Measurements from ENCODE around the gene METTL24.
"Not testable (repeated sequence)": the region's sequence is repeated elsewhere in the genome, so short reads cannot be mapped to it uniquely, and the experiment has no call there.

METTL24 gene

DNA sequence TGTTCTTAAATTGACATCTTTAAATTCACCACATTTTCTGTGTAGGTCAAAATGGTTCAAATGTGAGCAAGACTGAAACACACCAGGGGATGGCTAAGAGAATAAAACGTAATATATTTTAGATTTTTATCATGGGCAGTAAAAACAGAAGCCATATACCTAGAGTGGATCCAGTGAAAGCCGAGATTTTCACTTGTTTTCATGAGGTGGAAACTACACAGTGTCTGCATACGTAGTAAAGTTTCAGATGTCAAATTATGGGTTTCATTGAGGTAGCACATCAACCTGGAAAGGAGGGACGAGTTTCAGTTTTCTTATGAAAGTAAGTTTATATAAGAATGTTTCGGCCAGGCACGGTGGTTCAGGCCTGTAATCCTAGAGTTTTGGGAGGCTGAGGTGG lies 25.9 kb downstream of the METTL24 start:
- DNase-seq, result no peak

DNA sequence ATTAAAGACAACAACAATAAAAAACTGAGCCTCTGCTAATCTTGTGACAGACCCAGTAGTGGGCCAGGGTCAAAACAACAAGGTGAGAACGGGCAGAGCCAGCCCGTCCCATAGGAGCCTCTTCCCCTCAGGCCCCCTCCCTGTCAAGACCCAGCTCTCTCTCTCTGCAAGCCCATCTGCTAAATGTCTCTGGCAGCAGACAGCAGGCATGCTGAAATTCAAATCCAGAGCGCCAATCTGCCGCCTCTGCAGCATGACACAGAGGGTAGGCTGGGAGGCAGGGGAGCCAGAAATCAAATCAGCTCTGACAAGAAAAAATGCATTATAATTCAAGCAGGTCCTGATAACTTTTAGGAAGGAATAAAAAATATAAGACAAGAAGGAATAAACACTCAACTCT lies 26.3 kb downstream of the METTL24 start:
- DNase-seq, result no peak

DNA sequence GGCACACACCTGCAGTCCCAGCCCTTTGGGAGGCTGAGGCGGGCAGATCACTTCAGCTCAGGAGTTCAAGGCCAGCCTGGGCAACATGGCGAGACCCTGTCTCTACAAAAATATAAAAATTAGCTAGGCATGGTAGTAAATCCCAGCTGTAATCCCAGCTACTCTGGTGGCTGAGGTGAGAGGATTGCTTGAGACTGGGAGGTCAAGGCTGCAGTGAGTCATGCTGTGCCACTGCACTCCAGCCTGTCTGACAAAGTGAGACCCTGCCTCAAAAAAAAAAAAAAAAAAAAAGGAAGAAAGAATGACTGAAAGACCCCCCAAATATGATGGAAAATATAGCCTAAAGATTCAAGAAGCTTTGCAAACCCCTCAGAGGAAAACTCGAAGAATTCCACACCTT lies 26.8 kb downstream of the METTL24 start:
- DNase-seq, result no peak

DNA sequence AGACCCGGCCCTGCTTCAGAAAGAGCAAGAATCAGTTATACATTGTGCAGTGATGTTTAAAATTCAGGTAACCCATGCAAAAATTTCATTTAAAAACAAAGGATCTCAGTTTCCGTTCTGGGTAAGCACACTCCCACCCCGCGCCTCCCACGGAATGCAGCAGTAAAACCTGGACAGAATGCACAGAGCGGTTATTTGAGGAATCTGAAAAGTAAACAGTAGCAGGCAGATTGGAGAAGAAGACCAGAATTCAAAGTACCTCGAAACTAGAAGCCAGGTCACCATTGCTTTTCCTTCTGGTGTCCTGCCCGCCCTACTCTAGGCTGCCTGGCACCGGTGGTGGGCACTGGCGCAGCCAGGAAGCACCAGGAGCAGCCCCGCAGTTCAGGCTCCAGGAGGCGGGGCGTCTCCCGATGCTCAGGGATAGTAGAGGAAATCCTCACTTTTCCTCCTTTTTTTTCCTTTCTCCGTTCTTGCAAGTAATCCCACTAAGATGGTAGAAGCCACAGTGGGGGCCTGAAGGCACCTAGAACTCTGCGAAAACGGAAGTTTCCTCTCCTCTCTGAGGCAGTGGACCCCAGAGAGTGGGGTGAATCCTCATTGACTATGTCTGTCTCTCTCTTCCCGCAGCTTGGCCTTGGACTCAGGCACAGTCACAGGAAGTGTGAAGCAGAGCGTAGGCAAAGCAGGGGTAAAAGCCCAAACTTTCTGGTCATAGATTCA lies 28.3 kb downstream of the METTL24 start:
- no peak for DNase-seq

- no peak for DNase-seq
Measured at GRCh38 chr6:110329348-110329713, 28.8 kb downstream of the METTL24 start.

DNA sequence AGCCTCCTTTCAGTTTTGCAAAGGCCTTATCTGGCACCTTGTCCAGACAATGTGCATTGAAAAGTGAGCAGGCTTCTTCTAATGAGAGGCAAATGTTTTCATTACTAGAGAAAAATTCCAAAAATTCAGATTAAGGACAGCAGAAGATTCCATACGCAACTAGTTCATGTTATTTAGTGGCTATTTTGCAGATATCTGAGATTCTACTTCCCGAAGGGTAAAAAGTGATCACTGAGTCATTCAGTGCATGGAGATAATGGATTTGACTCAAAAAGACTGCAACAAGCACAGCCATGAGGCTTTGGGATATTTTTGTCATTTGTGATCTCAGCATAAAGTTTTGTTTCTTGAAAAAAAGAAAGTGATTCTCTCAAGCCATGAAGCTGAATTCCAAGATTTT lies 29.9 kb downstream of the METTL24 start:
- no peak for DNase-seq

DNA sequence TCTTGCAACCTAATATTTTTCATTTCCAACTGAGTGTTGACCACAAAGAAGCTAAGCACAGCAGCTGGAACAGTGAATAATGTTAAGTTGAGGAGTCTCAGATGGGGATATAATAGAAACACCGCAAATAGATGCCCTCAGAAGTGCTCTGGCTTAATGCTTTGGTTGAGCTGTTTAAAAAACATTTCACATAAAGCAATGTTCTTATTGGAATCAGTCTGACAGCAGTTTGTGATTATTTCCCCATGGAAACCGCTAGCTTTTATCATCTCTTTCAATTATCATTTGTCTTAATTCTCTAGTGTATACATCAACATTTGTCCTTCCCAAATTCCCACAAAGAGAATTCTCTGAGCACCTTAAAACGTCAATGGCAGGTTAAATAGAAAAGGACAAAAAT lies 30.8 kb downstream of the METTL24 start:
- DNase-seq, result no peak

GRCh38 chr6:110326609-110327008 lies 31.5 kb downstream of the METTL24 start:
- no peak for DNase-seq

DNA sequence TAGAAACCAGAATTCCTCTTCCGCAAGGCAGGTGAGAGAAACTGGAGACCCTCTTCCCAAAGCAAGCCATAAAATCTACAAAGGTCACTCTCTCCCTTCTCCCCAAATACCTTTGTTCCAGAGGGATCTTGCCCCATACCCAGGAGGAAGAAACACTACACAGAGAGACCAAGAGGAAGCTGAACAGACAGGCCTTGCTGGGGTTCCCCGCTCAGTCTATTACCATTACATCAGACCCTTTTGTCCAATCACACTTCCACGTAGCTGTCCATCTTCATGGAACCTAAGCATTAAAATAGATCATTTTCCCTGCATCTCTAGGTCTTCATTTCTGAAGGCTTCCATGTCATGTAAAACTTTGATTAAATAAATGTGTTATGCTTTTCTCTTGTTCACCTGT lies 32.1 kb downstream of the METTL24 start:
- DNase-seq, result no peak

DNA sequence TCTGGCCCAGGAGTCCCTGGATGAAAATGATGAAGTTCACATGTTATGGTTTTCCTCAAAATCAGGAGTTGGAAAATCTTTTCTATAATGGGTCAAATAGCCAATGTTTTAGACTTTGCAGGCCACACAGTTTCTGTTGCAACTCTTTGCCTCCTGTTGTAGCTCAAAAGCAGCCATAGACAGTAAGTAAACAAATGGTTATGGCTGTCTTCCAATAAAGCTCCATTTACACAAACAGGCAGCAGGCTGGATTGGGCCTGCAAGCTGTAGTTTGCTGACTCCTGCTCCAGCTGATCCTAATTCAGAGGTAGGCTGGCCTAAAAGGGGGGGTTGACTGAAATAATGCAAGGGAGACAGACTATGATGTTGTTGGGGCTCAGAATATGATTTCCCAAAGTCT lies 33.0 kb downstream of the METTL24 start:
- no peak for DNase-seq

DNA sequence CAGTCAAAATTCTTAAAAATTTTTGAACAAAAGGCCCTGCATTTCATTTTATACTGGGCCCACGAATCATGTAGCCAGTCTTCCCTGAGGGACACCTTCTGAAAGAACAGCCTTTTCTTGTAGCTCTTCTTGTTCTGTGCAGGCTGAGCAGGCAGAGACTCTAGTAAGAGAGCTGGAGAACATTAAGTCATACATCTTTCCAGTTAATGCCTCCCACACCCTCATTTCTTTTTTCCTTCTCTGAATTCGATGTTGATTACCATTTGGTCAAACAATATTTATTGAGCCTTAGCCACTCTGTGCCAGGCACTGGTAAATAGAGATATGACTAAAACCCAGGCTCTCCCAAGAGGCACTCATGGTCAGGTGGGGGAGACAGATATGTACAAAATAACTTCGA lies 33.6 kb downstream of the METTL24 start:
- DNase-seq, result no peak

DNA sequence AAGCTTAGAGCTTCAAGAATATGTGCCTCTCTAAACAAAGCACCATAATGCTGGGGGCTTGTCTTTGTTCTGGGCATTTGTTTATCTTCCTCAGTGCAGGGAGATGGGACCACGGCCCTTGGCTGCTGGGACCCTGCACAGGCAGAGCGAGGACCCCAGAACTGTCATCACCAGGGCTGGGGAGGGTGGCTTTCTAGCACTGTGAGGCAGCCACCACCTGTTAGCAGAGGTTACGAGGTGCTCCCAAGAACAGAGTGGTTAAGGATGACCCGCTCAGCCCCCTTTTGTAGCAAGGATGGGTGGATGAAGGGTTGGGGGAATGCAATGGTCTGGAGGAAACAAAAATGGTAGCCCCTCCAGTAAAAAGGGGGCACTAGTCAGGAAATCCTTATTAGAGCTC lies 34.9 kb downstream of the METTL24 start:
- DNase-seq, result no peak

DNA sequence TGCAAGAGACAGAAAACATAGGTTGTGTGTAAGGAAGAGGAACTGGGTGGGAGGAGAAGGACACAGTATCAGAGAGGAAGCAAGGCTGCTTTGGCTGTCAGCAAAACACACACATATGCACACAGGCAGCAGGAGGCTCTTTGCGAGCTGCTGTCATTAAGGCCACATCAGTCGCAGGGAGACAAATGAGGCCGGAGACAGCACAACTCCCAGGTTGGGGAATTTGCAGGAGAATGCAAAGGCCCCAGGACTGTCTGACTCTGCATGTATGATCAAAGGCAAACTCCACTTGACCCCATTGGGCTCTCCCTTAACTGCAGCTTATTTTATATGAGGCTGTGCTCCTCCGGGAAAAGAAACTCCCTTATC lies 35.3 kb downstream of the METTL24 start:
- DNase-seq, result no peak

- DNase-seq, result no peak
Measured at GRCh38 chr6:110322151-110322873, 35.8 kb downstream of the METTL24 start.

- no peak for DNase-seq
Measured at GRCh38 chr6:110320307-110320706, 37.8 kb downstream of the METTL24 start.

DNA sequence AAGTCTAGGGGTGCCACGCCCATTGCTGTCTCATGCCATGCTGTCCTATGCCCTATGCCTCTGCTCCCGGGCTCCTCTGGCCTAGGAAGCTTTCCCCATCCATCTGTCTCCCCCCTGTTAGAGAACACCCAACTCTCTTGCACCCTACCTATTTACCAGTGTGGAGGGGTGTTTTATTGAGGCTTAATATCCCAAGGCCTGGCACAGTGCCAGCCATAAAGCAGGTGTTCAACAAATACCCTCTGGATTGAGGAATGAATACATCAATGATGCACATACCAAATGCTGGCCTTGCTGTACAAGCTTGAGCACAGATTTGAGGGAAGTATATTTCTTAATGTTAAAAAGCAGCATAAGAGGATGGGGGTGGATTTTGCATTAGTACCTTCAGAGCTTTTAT lies 38.3 kb downstream of the METTL24 start:
- DNase-seq, result no peak

GRCh38 chr6:110319381-110319780 lies 38.8 kb downstream of the METTL24 start:
- DNase-seq, result no peak

GRCh38 chr6:110318971-110319370 lies 39.2 kb downstream of the METTL24 start:
- DNase-seq, result no peak

DNA sequence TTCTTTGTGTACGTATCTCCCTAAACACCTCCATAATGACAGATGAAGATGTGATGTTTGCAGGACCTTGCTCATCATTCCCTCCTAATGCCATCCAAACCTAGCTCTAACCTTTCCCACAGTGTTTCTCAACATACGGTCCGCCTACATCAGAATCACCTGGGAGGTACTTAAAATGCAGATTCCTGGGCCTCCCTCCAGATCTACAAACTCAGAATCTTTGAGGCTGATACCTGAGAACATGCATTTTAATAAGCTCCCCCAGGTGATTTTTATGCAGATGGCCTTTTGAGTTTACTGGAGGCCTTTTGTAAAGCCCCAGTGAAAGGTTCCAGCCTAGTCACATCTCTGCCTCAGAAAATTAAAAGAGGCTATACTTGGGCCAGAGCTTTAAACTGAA lies 40.5 kb downstream of the METTL24 start:
- DNase-seq, result no peak

DNA sequence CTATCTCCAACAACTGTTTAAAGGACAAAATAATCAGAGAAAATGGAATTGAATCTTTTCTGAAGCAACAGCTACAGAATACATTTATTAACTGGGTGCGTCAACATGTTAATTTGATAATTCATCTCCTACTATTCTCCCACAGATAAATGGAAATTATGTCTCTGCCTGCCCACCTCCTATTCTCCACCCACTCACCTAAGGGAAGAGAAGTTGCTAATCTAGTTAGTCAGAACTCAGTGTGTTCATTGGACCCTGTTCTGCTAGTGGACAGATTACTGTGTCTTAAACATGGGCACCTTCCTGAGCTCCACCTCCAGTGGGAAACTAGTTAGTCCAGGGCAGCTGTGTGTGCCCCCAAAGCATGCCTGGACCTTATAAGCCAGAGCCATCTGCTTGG lies 41.0 kb downstream of the METTL24 start:
- no peak for DNase-seq

- DNase-seq, result no peak
Measured at GRCh38 chr6:110315869-110316398, 42.2 kb downstream of the METTL24 start.

DNA sequence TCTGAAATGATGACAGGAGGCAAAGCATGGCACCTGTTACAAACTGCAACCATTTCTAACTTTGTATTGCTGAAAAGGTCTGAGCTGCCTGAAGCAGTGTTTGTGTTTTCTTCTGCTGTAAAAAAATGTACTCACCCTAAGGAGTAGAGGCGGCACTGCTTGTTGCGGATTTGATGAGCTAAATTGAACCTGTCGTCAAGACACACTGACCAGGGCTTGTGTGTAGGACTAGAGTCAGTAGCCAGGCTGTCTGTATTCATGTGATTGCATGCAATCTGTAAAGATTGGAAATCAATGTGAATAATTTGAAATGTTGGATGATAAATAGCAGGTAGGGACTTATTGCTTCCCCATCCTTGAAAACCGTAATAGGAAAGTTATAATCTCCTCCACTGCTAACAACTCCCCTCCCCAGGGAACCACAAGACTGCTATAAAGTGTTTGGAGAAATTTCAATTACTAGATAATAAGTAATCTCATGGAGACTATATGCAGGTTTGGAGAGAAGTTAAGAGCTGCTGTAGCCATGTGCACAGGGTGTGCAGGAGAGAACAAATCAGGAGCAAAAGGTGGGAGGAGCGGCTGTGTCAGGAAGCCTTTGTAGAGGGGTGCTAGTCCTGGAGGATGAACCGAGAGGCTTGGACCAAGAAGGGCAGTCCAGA lies 42.8 kb downstream of the METTL24 start:
- no peak for DNase-seq

- no peak for DNase-seq
Measured at GRCh38 chr6:110310861-110311446, 47.2 kb downstream of the METTL24 start.

DNA sequence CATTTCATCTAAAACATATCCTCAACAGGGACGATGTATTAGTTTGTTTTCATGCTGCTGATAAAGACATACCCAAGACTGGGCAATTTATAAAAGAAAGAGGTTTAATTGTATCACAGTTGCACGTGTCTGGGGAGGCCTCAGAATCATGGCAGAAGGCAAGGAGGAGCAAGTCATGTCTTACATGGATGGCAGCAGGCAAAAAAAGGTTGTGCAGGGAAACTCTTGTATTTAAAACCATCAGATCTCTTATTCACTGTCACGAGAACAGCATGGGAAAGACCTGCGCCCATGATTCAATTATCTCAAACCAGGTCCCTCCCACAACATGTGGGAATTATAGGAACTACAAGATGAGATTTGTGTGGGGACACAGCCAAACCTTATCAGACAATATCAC lies 48.7 kb downstream of the METTL24 start:
- DNase-seq, result not testable (repeated sequence)
